Mammary epithelial cell (primary cell): ENCODE measurements around the gene CMTM8.

Experiments used
- EZH2 ChIP-seq: IDR thresholded peaks from 2 replicates; pipeline ENCODE4 v1.6.1; 2012; ENCODE audit warnings: low read length, inconsistent platforms, borderline replicate concordance
- TF ChIP-seq, protein P1 (sequence below), 2 donors: IDR thresholded peaks in 1 of 2; conservative IDR thresholded peaks in 1 of 2; 2 replicates each; pipeline ENCODE4 v1.5.1; 2011 to 2012; ENCODE audit warnings: inconsistent platforms in 2 of 2, low read length in 2 of 2, mild to moderate bottlenecking in 2 of 2, control low read depth in 1 of 2, low read depth in 1 of 2; ENCODE audit not compliant: insufficient read depth in 1 of 2; ENCODE audit errors: extremely low read depth in 1 of 2

DNA sequence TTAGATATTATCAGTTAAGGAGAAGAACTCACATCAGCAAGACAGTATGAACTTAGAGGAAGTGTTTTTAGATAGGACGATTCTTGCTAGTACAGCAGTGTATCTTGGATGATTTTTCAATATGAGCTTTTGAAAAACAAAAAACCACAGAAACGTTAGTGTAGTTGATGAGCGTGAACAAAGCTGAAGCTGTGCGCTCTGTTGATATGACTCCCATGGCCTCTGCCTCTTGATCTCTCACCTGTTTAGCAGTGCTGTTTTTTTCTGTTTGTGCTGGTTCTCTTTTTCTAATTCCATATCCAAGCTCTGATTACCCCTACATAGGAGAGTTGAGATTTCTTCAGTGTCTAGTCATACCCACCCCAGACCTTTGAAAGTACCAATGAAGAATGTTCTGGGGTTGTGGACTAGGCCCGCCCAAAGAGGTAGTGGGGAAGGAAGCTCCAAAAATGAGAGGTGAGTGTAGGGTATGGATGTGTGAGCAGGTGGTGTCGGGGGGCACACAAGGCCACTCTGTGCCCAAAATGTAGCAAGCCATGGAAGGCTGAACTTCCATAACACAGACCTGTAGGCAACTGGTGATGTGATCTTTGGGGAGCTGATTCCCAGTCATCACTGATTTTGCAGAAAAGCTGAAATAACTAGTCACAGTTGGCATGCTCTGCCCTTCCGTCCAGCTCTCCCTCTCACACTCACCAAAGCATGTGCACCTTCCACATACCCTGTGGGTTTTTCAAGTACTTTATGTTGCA is 133.2 kb downstream of the CMTM8 start:
- TF ChIP-seq, protein P1, sequence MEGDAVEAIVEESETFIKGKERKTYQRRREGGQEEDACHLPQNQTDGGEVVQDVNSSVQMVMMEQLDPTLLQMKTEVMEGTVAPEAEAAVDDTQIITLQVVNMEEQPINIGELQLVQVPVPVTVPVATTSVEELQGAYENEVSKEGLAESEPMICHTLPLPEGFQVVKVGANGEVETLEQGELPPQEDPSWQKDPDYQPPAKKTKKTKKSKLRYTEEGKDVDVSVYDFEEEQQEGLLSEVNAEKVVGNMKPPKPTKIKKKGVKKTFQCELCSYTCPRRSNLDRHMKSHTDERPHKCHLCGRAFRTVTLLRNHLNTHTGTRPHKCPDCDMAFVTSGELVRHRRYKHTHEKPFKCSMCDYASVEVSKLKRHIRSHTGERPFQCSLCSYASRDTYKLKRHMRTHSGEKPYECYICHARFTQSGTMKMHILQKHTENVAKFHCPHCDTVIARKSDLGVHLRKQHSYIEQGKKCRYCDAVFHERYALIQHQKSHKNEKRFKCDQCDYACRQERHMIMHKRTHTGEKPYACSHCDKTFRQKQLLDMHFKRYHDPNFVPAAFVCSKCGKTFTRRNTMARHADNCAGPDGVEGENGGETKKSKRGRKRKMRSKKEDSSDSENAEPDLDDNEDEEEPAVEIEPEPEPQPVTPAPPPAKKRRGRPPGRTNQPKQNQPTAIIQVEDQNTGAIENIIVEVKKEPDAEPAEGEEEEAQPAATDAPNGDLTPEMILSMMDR (conservative IDR thresholded peaks at IDR 0.05 in 1 of 2, IDR thresholded peaks at IDR 0.05 in 1 of 2; ENCODE audit: extremely low read depth in 1 of 2, insufficient read depth in 1 of 2, low read depth in 1 of 2, low read length in 2 of 2) = no peak
- no peak for TF ChIP-seq EZH2
